Body of pancreas (tissue), 4 donors: ENCODE data around the gene KLHL6.

ENCODE experiments used
- CTCF ChIP-seq, 7 experiments: fragments of 450-650 bp in 4 of 7; fragments of 200-600 bp in 3 of 7; sonication (generic) in 3 of 7; IDR thresholded peaks; one replicate each; pipeline ENCODE4 v1.5.1; 2016 to 2019; ENCODE audit warnings: antibody characterized with exemption in 7 of 7
- POLR2A ChIP-seq, 3 donors: fragments of 450-650 bp; IDR thresholded peaks; one replicate each; pipeline ENCODE4 v1.6.1; 2016; ENCODE audit warnings: antibody characterized with exemption in 3 of 3, mild to moderate bottlenecking in 2 of 3

GRCh38 chr3:183455089-183455488 is 100.4 kb downstream of the KLHL6 start:
- TF ChIP-seq CTCF (IDR thresholded peaks at IDR 0.05) (no peak), POLR2A (IDR thresholded peaks at IDR 0.05) (no peak)
